Fibroblast of peridontal ligament (primary cell): Measurements from ENCODE around the gene RIMBP2.

Experiments
- DNase-seq: peaks from one replicate; pipeline ENCODE4 v3.0.0-alpha.2; 2010; ENCODE audit errors: extremely low read depth

Gene RIMBP2

GRCh38 chr12:130440411-130441080 is 275.6 kb downstream of the RIMBP2 start:
- DNase-seq, result no peak

GRCh38 chr12:130439250-130439649 is 276.8 kb downstream of the RIMBP2 start:
- no peak for DNase-seq

- no peak for DNase-seq
Measured at GRCh38 chr12:130438711-130439110, 277.4 kb downstream of the RIMBP2 start.

- DNase-seq, result no peak
Measured at GRCh38 chr12:130438243-130438620, 277.9 kb downstream of the RIMBP2 start.

GRCh38 chr12:130437555-130438242 is 278.4 kb downstream of the RIMBP2 start:
- no peak for DNase-seq

- DNase-seq, result no peak
Measured at GRCh38 chr12:130436741-130437501, 279.2 kb downstream of the RIMBP2 start.

- no peak for DNase-seq
Measured at GRCh38 chr12:130435826-130436225, 280.3 kb downstream of the RIMBP2 start.

GRCh38 chr12:130435331-130435730 is 280.8 kb downstream of the RIMBP2 start:
- no peak for DNase-seq

- no peak for DNase-seq
Measured at GRCh38 chr12:130434560-130434959, 281.5 kb downstream of the RIMBP2 start.

- no peak for DNase-seq
Measured at GRCh38 chr12:130433834-130434233, 282.3 kb downstream of the RIMBP2 start.

- no peak for DNase-seq
Measured at GRCh38 chr12:130433411-130433810, 282.7 kb downstream of the RIMBP2 start.

GRCh38 chr12:130431176-130431575 is 284.9 kb downstream of the RIMBP2 start:
- no peak for DNase-seq

- DNase-seq, result no peak
Measured at GRCh38 chr12:130429656-130430505, 286.2 kb downstream of the RIMBP2 start.

GRCh38 chr12:130428116-130428515 is 288.0 kb downstream of the RIMBP2 start:
- DNase-seq, result no peak

GRCh38 chr12:130427381-130427887 is 288.7 kb downstream of the RIMBP2 start:
- DNase-seq, result no peak

- DNase-seq, result no peak
Measured at GRCh38 chr12:130425698-130426245, 290.3 kb downstream of the RIMBP2 start.

- DNase-seq, result no peak
Measured at GRCh38 chr12:130424858-130425697, 291.0 kb downstream of the RIMBP2 start.

- no peak for DNase-seq
Measured at GRCh38 chr12:130423991-130424857, 291.9 kb downstream of the RIMBP2 start.

GRCh38 chr12:130423136-130423535 is 293.0 kb downstream of the RIMBP2 start:
- no peak for DNase-seq
